GM19043 (cell line): Measurements from ENCODE around the gene RAPGEF4.

Experiments
- ATAC-seq: cut with Tn5 transposase; IDR thresholded peaks from one replicate; pipeline ENCODE4 v1.9.1; 2021; ENCODE audit warnings: low read depth; ENCODE audit not compliant: unreplicated experiment

RAPGEF4 gene

DNA sequence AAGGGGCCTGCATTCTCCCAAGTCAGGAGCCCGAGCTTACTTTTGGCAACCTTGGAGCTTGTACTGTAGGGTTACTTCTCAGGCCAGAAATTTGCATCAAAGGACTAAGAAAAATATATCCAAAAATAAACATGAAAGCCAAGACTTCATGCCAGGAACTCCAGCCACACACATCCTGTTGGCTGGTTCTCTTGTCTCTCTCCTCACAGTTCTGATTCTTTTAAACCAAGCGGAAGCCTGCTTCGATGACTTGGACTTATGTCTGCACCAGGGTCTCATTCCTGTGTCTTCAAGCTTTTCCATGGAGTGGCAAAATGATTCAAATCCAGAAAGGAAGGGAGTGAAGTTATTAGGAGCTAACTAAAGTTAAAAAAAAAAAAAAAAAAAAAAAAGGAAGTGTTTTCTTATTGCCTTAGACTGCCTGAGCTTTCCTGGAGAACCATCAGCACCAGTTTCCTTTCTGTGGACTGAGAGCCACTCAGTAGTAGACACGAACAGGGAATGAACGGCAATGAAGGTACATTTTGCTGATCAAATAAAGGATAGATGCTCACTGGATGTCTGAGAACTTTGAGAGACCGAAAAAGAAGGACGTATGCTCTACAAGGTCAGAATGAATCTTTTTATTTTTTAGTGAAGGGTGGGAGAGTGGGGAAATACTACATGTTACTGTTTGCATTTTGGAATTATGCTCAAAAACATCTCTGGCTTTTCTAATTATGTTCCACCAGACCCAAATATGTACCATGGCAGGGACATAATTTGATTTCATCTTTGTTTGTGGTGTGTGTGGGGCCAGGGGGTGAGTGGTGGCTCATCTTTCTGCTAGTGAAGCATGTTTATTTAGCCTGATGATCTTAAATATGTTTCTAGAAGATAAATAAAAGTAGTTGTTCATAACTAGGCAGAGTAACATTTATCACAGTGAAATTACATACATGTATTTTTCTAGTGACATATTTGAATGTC, 86.0 kb downstream of the RAPGEF4 start:
- no peak for ATAC-seq

DNA sequence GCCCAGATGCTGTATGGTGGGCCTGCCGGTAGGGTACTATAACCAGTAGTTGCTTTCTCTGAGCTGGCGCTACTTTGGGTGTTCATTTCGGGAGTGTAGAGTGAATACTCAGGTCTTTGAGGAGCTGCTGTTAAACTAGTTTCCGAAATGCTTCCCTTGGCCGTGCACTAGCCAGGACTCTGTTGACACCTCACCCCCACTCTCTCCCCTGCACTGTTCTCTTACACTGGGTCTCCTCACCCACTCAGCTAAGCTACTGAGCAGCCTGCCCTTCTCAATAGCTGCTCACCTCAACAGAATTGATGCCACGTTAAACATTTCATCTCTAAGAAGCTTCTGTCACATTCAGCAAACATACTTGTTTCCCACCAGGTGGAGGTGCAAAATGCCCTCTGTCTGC, 86.9 kb downstream of the RAPGEF4 start:
- ATAC-seq, result no peak

DNA sequence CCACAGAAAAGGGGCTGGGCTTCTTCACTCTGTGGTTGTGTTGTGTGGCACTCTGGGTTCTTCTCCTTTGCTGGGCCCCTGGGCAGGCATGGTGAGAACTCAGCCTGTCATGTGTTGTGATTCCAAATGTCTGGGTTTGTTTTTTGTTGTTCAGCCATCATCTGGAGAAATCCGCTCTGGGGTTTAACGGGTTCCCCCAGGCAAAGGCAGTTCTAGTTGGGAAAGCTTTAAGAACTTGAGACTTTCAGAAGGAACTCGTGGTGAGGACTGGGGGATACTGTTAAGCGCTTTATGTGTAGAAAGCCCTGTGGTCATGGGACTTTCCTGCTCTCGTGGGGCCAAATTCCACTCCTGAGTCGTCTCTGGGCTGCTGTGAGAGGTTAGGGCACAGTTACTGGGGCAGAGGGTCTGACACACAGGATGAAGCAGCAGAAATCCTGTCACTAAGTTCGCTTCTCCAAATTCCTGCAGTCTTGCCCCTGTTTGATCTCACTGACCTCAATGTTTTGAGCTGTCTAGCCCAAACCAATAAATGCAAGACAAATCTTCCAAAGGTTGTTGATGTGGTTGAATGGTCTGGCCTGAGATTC, 87.7 kb downstream of the RAPGEF4 start:
- ATAC-seq, result no peak

DNA sequence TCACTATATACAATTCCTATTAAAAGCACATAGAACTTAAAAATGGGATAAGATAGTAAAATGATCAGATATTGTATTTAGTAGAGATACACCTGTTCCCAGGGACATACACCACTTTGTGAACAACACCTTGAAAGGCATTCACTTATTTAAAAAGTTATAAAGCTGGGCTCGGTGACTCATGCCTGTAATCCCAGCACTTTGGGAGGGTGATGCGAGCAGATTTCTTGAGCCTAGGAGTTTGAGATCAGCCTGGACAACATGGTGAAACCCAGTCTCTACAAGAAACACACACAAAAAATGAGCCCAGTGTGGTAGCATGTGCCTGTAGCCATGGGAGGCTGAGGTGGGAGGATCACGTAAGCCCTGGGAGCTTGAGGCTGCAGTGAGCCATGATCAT, 90.9 kb downstream of the RAPGEF4 start:
- no peak for ATAC-seq

DNA sequence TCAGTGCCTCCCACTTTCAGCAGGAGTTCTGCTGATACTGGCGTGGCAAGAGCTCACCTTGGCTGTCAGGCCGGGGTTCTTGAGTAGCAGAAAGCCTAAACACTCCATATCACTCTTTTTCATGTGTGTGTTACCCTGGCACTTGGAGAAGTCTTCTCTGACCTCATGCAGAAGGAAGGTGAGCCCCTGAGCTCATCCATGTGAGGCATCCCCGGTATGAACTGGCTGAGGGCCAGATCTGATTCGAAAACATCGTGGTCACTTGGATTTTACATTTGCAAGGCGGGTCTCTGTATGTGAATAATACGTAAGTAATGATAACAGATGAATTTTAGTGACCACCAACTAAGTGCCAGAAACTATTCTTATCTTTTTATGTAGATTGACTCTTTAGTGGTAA, 93.6 kb downstream of the RAPGEF4 start:
- no peak for ATAC-seq

DNA sequence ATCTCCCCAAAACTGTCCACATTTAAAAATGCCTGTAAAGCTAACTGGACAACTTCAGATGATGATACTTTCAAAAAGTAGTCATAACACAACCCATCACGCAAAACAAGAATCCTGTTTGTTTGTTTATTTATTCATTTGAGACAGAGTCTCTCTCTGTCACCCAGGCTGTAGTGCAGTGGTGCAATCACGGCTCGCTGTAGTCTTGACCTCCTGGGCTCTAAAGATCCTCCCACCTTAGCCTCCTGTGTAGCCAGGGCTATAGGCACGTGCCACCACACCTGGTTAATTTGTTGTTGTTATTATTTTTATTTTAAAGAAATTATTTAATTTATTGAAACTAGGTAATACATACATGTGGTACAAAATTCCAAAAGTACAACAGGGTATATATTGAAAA, 94.8 kb downstream of the RAPGEF4 start:
- no peak for ATAC-seq

DNA sequence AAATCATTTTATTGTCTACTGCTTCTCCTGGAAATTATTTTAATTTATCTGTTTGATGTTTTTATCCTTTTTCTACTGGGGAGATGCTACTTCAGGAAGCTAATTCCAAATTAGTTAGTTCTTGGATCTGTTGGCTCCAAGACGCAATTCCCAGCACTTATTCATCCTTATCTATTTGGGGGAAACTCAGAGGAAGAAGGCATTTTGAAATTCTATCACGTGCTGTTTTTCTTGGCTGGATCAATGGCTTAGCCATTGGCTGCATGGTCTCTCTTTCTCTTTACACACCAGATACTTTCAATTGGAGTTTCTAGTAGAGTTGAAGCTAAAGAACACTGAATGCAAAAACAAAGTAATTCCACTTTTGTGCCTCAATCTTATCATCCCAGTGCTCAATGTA, 98.3 kb downstream of the RAPGEF4 start:
- no peak for ATAC-seq

DNA sequence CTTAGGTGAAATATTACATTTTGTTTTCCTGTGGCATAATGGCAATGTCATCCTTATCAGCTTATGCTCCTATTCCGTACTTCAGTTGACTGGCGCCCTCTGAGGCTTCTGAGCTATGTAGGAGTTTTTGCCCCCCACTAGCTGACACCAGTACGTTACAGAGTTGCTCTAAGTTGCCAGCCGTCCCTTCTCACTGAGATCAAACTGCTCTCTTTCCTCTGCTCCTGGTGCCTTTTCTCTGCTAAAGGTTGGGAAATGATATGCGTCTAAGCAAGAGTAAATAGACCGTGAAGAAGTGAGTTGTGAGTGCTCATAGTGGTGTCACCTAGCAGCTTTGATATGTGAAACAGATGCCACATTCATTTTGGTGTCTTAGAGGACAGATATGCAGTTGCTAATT, 99.2 kb downstream of the RAPGEF4 start:
- no peak for ATAC-seq

DNA sequence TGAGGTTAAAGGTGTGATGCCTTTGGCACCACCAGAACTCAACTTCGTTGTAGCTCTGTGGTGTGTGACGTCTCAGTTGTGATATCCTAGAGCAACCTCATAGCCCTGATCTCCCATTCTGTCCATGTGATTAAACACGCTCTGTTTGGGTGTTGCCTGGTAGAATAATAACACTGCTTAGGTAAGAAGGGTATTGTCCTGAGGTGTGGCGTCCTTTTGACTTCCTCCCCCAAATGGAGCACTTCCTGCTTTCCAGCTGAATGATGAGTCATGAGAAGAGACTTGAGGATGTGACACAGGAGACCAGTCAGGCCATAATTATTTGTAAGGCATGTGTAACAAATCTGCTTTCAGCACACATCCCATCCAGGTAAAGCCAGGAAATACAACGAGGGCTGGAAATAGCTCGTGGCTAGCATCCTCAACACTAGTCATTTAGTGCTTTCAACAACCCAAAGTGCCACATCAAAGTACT, 100.7 kb downstream of the RAPGEF4 start:
- no peak for ATAC-seq

DNA sequence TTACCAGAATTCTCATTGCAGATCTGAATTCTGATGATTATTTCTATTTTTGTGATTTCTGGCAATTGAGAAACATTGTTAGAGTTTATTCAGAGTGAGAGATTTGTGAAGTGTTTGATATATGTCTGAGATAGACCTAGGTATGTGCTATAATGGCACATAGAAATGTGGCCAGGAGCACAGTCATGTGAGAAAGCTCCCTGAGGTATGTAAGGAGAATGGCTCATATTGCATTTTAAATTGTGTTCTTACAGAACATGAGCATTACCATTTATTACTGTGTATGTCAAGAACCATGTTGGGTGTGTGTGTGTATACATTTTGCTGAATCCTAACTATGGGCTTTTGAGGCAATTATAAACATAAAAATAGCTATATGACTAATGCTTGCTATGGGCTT, 101.2 kb downstream of the RAPGEF4 start:
- ATAC-seq, result no peak

DNA sequence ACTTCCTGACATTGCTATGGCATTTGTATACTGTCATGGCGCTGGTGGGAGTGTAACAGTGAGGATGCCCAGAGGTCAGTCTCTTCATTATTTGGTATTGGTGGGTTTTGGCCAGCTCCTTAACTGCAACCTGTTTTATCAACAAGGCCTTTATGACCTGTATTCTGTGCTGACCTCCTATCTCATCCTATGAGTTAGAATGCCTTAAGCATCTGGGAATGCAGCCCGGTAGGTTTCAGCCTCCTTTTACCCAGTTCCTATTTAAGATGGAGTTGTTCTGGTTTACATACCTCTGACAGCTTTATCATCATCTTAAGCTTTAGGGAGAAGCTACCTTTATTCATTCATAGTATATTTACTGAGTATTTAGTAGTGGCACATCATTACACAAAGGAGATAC, 103.8 kb downstream of the RAPGEF4 start:
- ATAC-seq, result no peak

DNA sequence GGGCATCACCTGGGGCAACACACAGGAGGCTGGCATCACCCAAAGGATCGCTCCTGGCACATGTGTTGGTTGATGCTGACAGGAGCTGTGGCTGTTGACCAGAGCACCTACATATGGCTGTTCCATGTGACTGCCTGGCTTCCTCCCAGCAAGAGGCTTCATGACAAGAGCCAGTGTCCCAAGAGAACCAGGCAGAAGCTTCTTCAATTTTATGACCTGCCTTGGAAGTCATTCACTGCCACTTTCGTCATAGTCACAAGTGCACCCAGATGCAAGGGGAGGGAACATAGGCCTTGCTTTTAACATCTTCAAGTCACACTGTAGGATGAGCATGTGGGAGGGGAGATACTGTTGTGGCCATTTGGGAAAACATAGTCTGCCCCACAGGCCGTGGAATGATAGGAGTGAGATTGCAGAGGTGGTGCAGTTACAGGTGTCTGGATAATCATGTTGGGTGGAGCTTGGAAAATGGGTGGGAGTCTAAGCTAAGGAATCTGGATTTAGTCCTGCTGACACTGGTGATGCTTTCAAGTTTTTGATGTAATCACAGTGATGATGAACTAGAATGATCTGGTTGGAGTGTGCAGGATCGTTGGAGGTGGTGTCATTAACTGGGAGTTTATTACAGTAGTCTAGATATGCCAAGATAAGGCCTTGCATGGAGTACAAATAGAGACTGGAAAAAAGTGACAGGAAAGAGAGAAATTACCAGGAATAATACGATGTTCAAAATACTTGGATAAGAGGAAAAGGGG, 107.0 kb downstream of the RAPGEF4 start:
- no peak for ATAC-seq

DNA sequence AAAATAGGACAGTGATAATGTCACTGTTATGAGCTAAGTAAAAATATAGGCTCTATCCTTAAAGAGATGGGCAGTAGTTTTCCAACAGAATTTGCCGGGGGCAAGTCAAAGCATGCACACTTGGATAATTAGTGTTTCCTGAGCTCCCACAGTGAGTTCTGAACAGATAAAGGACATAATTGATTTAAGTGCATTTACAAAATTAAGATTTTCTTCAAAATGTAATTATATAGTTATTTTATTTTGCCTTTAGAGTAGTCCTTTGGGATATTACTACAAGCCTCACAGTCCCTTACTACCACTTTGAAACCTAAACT, 107.6 kb downstream of the RAPGEF4 start:
- ATAC-seq, result no peak

DNA sequence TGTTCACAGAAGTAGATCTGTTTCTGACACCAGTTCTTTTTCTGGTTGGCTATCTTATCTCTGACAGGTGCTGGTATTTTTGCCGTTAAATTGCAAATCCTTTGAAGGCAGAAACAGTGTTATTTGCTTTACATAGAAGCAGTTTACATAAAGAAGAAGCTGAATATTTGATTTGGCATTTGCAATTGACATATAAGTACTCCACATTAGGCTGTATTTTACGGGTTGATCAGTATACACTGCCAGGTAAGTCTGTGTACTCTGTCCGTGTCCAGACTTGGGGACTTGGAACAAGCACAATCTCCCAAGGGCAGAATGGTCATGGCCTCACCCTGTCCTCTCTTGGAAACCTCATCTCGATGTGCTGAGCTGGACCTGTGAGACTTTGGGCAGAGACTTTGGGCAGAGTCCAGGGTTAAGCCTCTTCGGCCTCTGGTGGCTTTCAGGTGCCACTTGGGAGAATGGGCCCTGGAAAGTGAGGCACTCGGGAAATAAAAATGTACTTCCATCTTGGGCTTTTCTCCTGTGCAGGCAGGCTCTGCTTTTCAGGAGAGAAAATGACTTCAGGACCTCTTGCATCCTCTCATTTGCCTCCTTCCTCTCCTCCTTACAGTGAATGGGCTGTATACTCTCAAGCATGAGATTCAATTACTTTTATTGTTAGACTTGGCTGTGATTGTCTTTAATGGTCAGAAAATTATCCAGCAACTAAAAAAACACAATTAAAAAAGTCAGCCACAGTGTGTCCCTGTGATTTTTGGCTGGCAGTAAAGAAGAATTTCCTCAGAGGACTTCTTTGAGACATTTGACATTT, 108.5 kb downstream of the RAPGEF4 start:
- no peak for ATAC-seq

DNA sequence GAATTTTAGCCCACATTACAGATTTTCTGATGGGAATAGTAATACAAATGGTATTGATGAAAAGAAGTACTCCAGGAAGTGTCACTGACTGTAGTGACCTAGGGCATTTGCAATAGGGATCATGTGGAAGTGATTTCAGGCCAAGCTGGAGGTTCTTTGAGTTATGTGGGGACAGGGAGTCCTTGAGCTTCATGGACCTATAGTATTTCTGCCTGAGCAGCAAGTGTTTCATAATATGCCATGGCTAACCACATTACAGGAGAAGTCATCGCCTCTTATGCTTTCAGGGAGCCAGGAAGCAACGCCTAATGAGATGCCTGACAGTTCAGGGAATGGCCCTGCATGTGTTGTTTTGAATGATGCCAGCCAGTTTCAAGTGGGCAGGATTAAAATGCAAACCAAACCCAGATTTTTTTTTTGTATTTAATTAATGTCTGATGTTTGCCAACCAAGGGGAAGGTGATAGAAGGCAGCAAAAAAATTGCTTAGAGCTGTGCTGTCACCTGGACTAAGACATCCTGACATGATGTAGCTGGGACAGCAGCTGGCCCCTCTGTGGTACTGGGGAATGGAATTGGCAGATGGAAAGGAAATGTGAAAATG, 109.5 kb downstream of the RAPGEF4 start:
- no peak for ATAC-seq

DNA sequence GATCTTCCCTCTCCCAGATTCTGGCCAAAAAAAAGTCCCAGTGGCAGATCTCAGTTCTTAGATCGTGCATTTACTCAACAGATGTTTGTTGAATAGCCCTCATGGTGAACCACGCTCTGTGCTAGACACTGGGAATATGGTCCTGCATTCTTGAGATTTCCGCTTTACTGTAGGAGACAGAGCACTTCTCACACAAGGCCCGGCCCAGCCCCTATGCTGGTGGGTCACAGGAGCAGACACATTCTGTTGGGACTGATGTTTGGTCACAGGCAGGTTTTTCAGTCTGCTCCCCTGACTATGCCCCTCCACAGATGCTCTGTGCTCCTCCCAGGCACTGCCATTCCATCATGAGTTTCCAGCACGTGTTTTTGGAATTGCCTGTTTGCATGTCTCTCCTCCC, 110.9 kb downstream of the RAPGEF4 start:
- ATAC-seq, result no peak

DNA sequence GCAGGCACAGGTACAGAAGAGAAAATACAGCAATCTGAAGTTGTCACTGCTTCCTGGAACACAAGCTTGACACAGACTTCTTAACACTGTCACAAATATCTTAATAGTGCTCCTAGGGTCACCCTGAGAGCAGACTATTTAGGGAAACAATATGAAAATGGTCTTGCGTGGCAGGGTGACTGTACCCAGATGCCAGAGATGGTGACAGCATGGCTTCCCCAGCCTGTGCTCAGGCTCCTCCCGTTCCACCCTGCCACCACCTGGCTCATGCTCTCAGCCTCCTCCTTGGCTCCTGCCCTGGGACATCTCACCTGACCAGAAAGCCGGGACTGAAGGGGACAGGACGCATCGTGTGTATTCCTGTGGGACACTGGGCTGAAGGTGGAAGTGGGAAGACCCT, 111.5 kb downstream of the RAPGEF4 start:
- ATAC-seq, result no peak

DNA sequence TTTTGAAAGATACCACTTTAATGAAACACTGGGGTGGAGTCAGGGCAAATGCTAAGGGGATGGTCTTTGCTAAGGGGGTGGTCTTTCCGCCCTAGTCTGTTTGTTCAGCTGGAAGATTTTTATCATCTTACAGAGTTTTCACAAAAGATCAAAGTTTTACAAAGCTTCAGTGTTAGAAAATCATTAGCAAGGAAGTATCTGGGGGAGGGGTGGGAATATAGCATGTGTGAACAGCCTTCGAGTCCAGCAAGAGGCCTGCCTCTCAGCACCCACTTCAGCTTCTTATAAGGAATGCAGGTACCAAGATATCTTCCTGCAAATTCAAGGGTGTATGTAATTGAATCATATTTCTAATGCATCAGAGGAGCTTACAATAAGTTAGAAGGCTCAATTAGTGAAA, 112.9 kb downstream of the RAPGEF4 start:
- ATAC-seq, result no peak

DNA sequence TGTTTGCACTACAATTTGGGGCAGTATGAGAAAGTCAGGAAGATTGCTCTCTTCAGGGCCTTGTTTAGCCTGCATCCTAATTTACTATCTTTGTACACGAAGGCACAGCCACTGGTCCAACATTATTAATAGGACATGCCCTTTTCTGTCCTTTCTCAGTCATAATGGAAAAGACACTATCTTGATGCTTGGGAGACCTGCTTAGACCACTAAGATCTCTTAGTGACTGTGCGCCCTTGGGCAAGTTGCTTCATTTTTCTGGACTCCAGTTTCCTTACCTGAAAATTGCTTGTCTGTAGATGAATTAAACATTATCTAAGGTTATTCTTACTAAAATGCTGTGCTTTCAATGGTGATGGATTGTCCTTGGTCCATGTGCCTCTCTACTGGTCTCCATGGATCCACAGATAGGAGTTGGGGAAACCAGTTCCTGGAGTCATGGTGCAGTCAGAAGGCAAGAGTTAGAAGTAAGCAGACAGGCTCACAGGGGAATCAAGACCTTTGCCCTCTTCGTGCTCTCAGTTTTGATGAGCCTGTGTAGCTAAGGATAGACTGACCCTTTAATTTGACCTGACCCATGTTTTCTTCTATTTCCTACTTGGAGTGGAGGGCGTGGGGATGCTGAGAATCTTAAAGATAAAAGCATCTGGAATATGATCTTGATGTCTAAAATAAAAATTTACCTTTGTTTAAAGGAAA, 114.0 kb downstream of the RAPGEF4 start:
- no peak for ATAC-seq

DNA sequence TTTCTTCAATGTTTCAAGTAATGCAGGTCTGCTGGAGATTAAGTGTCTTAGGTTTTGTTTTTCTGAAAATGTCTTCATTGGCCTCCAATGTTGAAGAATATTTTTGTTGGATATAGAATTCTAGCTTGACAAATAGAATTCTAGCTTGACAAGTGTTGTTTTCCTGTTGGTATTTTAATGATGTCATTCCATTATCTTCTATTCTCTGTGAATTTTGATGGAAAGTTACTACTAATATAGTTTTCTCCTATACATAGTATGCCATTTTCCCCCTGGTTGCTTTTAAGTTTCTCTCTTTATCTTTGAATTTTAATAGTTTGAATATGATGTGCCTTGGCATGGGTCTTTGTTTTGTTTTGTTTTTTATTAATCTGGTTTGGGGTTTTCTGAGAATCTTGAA, 119.9 kb downstream of the RAPGEF4 start:
- ATAC-seq, result no peak
